GM11168 (cell line): ENCODE measurements around the gene CDKN3.
"Not testable (repeated sequence)": the region's sequence is repeated elsewhere in the genome, so short reads cannot be mapped to it uniquely, and the experiment has no call there.

ENCODE experiments used
- in situ Hi-C: fragments of 300-500 bp; cut with MboI; formaldehyde crosslinking; loops from one replicate; pipeline ENCODE4 v1.12.0; 2022; ENCODE audit warnings: low sequenced_read_pairs; ENCODE audit not compliant: unreplicated experiment

Gene CDKN3

GRCh38 chr14:54451121-54451601, 54.4 kb downstream of the CDKN3 start:
- in situ Hi-C loops = no loop called here

GRCh38 chr14:54451961-54452360, 55.2 kb downstream of the CDKN3 start:
- in situ Hi-C loops = no loop called here

- in situ Hi-C loops = no loop called here
Observed at GRCh38 chr14:54453252-54453651, 56.4 kb downstream of the CDKN3 start.

GRCh38 chr14:54453990-54454389, 57.2 kb downstream of the CDKN3 start:
- in situ Hi-C loops = not testable (repeated sequence)

GRCh38 chr14:54455363-54455762, 58.6 kb downstream of the CDKN3 start:
- in situ Hi-C loops = no loop called here

GRCh38 chr14:54456820-54457608, 60.2 kb downstream of the CDKN3 start:
- in situ Hi-C loops = not testable (repeated sequence)

GRCh38 chr14:54457609-54457996, 60.8 kb downstream of the CDKN3 start:
- in situ Hi-C loops = no loop called here

GRCh38 chr14:54458536-54458935, 61.7 kb downstream of the CDKN3 start:
- in situ Hi-C loops = not testable (repeated sequence)

GRCh38 chr14:54459106-54459505, 62.3 kb downstream of the CDKN3 start:
- in situ Hi-C loops = no loop called here

GRCh38 chr14:54462048-54462447, 65.2 kb downstream of the CDKN3 start:
- in situ Hi-C loops = no loop called here

- in situ Hi-C loops = no loop called here
Observed at GRCh38 chr14:54465654-54466053, 68.8 kb downstream of the CDKN3 start.

GRCh38 chr14:54467280-54467679, 70.5 kb downstream of the CDKN3 start:
- in situ Hi-C loops = no loop called here
